DLD1 (cell line): ENCODE measurements around the gene PPARG.

Source experiments
- in situ Hi-C: cut with HindIII; loops from 2 replicates; pipeline ENCODE4 v1.10.0; 2017; ENCODE audit warnings: low sequenced_read_pairs

The PPARG gene

DNA sequence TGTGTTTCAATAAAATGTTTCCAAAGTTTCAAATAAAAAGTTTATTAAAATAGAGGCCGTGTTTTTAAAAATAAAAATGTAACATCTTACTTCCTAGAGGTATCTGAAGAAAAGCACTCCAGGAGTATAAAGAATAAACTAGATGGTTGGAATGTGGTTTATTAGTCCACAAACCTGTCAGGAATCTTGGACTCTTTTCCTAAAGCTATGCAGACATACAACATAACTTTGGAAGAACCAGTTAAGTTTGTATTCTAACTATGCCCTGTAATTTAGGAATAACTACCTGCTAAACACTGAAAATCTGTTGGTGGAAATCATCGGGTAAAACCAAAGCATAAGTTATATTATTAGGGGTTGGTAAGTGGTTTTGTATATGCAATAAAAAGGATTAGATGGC lies 51.6 kb downstream of the PPARG start:
- in situ Hi-C loops: no loop called here

DNA sequence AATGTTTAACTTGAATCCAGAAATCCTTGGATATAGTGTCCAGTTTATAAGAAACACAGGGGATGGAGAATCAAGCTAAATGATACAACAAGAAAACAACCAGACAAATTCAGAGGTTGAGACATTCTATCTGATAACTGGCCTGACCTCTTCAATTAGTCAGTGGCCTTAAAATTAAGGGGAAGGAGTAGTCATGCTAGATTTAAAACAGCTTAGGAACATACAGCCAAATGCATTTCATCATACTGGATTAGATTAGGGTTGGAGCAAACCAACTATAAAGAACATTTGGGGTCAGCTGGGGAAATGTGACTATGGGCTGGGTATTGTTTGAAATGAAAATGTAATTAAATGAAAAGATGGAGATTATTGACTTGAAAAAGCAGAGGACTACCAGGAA lies 53.3 kb downstream of the PPARG start:
- in situ Hi-C loops: no loop called here

DNA sequence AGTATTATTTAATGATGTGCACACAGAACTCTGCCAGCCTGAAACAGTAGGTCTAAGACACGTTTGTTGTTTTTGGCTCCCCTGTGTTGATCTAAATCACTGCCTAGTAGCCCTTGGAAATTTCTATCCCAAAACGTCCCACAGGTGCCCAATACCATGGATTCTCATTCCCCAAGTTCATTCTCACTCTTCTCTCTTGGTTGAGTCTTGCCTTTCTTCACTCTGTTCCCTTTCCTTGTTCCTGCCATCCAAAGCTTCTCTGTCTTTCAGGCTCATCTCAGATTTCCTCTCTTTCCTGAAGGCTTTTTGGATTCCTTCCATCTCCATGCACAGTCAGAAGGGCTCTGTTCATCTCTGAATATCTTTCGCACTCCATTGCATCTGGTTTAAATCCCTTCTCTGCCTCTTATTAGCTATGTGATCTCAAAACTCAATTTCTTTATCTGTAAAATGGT lies 54.2 kb downstream of the PPARG start:
- in situ Hi-C loops: no loop called here

DNA sequence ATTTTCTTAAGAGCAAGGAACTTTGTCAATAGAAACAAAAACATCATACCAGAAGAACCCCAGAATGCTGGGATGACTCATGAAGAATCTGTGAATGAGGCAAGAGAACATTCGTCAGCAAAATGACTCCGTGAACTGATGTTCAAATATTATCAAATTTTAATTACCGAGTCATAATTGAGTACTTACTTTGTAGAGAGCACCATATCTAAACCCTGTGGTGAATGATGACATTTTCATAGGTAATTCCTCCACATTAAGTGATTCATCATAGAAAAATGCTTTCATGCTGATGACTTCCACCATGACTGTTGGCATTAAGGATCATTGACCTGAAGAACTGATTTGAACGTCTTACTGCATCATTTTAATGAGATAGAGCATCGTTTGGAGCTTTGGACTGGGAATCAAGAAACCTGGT lies 56.3 kb downstream of the PPARG start:
- in situ Hi-C loops: no loop called here

DNA sequence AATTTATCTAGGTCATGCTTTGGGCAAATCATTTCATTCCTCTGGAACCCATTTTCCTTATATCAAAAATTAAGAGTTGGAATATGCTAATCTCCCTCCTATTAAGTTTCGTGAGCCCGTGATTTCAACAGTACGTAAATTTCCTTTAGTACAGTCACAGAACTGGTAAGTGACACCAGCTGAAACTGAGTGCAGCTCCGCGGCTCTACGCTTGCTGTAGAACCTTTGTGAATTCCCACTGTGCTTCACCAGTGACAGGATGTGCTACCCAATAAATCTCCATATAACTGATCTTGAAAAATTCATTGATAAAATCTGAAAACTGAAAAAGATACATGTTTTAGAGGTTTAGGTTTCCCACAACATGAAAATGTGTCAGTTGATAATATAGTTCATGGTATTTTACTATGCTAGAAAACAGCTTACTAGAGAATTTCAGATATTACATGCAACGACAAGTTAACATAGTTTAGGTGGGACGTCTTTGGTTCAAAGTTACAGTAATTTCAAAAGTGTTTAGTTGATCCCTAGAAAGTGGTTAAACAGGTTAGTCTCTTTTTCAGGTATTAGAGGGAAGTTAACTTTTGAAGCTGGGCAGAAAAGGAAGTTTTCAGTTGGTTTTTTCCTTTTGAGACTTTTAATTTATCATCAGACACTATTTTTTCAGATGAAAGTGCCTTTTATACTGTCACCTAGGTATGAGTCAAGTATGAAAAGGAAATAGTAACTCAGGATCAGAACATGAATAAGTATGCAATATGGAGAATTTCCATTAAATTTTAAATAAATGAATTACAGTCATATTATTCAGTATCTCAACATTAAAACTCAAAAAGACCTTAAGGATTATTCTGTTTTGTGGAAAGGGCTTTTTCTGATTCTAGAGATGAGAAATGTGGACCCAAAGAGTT lies 57.0 kb downstream of the PPARG start:
- in situ Hi-C loops: no loop called here

DNA sequence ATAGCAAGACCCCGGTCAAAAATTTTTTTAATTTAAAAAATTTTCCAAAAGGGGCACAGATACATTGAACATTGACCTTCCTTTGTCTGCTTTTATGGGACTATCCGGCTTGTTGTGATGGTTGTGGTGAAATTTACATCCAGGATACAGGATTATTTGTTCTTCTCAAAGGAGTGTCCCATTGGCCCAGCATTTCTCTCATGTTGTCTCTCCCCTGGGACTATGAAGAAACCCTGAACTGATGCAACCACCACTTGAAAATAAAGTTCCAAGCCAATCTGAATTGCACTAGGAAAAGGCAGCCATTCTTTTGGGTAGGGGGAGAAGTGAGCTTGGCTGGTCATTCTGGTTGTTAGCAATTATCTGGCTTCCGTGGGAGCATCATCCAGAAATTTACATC lies 58.4 kb downstream of the PPARG start:
- in situ Hi-C loops: no loop called here

DNA sequence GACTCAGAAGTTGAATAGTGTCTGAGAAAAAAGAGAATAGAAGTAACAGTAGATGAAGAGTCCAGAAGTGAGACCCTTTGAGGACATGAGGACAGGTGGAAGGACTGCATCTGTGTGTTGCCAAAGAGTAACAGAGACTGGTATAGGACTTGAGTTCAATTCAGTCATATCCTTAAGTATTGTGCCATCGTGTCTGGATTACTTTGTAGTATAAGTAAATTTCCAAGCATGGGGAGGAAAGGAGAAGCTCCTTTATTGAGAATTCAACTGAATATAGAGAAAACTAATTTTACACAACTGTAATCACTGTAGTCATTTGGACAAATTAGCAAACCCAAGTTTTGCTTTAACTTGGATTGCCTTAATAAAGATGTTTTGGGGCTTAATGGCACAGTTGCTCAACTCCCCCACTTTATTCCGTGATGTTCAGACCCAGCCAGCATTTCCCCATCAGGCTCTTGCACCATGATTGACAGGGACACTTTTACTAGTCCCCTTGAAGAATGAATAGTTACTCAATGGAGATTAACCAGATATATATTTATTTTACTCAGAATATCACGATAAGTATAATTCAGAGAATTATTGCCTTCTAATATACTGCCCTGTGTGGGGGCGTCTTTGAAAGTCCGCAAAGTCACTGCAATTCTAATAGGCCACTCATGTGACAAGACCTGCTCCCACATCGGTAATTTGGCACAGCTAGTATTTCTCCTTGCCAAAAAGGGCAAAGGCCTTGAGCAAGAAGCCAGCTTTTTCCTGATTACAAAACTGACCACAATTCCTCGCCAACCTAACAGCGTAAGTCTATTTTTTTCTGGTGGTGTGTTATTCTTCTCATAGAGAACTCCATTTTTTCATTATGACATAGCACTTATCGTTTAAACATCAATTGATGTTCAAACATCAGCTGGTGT lies 61.3 kb downstream of the PPARG start:
- in situ Hi-C loops: no loop called here

DNA sequence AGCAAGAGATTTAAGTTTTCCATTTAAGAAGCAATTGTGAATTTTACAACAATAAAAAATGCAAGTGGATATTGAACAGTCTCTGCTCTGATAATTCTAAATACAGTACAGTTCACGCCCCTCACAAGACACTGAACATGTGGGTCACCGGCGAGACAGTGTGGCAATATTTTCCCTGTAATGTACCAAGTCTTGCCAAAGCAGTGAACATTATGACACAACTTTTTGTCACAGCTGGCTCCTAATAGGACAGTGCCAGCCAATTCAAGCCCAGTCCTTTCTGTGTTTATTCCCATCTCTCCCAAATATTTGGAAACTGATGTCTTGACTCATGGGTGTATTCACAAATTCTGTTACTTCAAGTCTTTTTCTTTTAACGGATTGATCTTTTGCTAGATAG lies 62.3 kb downstream of the PPARG start:
- in situ Hi-C loops: no loop called here

DNA sequence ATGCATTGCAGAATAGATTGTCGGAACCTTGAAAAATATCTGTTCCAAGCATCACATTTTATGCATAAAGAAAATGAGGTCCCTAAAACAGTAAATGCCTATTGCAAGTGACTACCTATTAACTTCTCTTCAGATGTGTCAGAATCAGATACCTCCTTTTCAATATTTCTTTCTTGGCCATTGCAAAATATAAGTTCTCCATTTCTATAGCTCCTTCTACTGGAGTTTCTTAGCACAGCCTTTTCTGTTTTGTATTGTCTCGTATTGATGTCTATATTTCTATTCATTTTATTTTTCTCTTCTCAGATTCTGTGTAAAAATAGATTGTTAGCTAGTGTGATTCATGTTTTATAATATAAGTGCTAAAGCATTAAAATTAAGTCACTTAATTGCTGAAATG lies 63.4 kb downstream of the PPARG start:
- in situ Hi-C loops: no loop called here

DNA sequence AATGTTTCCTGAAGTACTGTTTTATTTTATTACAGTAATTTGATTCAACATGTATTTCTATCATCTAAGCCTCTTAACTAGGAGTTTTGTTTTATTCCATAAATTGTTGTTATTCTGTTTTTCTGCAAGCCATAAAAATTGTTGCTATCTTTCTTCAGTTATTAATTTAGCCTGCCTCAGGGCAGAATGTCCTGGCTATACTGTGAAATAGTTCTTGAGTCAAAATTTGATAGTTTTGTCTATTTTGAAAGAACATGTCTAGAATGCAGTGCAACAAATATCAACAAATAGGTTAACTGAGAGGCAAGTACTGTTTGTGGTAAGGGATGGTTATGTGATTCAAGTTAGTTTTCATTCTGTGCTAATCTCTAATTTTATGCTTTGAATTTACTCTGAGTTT lies 63.9 kb downstream of the PPARG start:
- in situ Hi-C loops: no loop called here

DNA sequence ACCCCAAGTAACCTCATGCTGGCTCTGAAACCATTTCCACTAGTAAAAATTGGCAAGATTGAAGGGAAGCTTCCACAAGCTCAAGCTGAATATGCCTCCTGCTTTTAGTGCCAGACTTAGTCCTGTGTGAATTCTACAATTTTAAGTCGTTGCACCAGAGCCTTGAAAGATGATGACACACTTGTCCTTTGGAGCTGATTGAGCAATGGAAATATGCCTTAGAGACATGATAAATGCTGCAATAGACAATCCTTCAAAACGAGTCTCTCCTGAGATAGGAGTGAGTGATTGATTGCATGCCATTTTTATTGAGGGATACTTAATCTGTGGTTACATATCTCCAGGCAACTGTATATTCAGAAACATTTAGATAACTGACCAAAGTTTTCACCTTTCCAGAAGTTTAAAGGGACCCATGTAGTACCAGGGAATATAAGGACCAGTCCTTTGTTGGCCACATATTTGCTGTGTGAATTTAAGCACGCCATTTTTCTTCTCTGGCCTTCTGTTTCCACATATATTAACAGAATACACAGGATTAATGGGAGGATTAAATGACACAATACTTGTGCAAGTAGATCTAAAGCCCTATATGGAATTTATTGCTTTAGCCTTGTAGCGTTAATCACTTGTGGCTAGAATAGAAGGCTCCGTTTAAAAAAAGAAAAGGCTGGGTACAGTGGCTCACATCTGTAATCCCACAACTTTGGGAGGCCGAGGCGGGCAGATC lies 65.1 kb downstream of the PPARG start:
- in situ Hi-C loops: no loop called here

DNA sequence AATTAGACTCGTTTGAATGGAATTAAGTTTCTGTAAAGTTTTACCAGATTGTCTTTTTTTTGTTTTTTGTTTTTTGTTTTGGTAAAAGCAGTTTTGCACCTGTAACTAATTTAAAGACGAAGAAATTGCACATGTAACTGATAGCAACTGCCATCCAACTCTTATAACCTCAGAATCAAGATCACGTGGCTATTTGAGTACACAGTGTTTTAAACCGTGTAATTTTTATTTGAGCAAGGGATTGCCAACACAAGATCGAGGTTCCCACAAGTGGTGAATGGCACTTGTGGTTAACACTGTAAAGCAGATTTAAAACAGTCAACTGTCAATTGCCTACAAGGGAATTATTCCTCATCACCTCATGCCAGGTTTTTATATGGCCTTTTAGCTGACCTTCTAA lies 67.3 kb downstream of the PPARG start:
- in situ Hi-C loops: no loop called here

DNA sequence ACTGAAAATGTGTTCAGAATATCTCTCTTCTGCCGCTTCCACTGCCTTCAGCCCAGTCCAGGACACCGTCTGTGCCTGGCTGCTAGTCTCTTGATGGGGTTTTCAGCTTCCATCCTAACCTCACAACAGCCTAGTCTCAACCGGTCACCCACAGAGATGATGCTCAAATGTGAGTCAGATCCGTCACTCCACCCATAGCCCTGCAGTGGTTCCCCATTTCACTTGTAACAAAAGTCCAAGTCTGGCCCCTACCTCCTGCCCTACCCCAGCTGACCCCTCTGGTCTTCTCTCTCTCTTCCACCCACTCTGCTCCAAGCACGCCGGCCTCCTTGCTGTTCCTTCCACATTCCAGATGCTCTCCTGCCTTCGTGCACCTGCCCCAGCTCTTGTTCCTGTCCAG lies 68.1 kb downstream of the PPARG start:
- in situ Hi-C loops: no loop called here

DNA sequence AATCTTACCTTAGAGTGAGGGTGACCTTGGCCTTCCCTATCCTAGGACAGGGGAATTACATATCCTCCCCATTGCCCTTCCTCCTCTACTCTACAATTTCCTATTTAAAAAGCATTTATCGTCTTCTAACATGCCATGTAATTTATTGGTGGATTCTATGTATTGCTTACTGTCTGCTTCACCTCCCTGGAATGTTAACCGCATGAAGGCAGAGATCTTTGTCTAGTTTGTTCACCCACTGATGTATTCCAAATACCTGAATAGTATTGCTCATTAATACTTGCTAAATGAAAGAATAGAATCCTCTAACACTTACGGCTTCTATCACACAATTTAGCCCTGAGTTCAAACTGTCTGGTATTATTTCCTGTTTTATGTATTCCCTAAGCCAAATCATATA lies 68.6 kb downstream of the PPARG start:
- in situ Hi-C loops: no loop called here

DNA sequence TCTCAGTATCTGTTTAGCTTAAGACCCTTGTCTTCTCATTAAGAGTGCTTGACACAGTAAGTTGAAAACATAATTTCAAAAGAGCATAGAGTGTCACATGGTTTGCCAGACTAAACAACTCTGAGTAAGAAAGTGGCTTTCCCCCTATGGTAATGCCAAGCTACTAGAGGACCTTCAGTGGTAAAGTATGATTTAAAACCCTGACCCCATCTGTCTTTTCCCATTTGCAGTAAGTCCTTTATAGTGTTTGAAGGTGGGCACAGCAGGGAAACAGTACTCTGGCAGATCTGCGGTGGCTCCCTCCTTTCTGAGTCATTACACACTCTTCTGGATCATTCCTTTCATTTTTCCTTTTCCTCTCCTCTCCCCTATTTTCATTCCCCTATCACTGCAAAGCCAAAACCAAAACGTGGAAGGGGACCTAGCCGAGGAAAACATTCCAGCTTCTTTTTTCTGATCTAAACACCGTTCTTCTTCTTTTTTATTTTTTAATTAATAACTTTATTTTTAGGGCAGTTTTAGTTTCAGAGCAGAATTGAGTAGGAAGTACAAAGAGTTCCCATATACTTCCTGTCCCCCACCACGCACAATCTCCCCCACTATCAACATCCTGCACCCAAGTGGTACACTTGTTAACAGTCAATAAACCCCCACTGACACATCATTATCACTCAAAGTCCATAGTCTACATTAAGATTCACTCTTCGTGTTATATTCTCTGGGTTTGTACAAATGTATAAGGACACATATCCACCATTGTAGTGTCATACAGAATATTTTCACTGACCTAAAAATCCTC lies 74.7 kb downstream of the PPARG start:
- in situ Hi-C loops: no loop called here

DNA sequence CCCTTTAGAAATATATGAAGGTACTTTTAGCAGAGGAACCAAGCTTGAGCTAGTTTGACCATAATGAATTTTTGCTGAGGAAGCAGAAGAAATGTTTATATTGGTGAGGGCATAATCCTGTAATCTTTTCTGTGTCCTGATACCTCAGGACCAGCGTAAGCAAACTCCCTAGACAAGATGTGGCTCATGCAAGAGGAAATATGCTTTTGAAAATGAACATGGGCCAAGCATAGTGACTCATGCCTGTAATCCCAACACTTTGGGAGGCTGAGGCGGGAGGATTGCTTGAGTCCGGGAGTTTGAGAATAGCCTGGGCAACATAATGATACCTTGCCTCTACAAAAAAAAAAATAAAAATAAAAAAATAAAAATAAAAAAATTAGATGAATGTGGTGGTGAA lies 78.5 kb downstream of the PPARG start:
- in situ Hi-C loops: no loop called here

DNA sequence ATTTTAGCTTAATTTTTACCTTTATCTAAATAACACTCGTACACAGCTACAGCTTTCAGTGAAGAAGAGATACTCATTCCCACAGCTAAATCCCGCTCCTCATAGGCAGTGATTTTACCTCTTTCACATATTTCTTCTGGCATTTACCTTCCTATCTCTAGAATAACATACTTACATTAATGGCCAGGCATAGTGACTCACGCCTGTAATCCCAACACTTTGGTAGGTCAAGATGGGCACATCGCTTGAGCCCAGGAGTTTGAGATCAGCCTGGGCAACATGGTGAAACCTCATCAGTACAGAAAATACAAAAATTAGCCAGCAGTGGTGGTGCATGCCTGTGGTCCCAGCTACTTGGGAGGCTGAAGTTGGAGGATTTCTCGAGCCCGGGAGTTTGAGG lies 80.2 kb downstream of the PPARG start:
- in situ Hi-C loops: no loop called here

DNA sequence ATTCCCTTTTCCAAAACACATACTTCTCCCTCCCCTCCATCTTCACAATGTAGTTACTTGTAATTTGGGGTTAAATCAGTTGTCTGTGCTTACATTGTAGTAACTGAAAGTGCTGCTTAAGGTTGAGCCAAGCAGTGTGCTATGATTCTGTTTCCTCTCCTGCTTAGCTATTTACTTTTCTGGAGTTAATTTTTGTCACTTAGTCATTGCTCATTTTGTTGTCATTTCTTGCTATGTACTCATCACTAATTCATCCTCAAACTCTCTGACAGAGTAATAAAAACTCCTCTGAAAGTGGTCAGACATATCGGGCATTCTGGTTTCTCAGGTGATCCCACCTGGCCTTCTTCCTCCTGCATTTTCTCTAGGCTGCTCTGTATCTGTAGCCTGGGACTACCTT lies 80.7 kb downstream of the PPARG start:
- in situ Hi-C loops: no loop called here

DNA sequence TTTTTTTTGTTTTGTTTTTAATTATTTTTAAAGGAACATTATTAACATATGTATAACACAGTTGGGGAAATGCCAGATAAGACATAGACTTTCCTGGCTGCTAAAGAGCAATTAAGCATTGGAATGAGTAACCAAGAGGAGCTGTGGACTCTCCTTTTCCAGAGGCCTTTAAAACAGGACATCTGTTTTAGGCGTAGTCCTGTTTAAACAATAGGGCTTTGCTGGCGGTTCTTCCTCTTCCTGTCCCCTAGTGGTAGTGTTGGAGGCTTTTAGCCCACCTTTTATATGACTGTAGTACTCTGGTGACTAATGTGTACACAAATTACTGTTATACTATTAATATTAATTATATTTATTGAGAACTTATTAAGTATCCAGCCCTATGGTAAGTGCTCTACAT lies 81.9 kb downstream of the PPARG start:
- in situ Hi-C loops: no loop called here

DNA sequence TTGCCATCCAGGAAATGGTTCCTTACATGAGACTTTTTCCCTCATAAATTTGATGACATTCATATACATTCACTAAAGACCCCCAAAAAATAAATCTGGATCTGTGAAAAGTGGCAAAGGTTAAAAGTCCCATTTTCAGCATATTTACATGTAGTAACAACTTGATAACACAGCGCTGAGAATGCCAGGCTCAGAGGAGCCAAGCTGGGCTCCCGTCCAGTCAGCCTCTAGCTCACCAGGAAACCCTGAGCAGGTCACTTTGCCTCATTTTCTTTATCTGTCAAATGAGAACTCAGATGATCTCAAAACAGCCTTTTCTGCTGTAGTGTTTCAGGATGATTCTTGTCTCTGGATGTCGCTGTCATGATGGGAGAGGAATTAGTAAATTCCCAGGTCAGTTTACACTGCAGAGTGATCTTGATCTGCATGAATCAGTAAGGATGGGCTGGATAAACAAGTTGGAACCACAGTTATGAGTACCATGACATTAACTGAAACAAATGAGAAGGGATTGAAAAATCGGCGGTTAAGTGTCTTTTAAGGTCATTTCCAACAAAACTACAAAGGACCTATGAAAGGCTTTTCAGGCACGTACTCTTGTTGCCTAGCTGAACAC lies 82.8 kb downstream of the PPARG start:
- in situ Hi-C loops: no loop called here
